Measurements from ENCODE around the gene SMIM26.
"Not testable (repeated sequence)": the region's sequence is repeated elsewhere in the genome, so short reads cannot be mapped to it uniquely, and the experiment has no call there.

SMIM26 gene, protein sequence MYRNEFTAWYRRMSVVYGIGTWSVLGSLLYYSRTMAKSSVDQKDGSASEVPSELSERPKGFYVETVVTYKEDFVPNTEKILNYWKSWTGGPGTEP

DNA sequence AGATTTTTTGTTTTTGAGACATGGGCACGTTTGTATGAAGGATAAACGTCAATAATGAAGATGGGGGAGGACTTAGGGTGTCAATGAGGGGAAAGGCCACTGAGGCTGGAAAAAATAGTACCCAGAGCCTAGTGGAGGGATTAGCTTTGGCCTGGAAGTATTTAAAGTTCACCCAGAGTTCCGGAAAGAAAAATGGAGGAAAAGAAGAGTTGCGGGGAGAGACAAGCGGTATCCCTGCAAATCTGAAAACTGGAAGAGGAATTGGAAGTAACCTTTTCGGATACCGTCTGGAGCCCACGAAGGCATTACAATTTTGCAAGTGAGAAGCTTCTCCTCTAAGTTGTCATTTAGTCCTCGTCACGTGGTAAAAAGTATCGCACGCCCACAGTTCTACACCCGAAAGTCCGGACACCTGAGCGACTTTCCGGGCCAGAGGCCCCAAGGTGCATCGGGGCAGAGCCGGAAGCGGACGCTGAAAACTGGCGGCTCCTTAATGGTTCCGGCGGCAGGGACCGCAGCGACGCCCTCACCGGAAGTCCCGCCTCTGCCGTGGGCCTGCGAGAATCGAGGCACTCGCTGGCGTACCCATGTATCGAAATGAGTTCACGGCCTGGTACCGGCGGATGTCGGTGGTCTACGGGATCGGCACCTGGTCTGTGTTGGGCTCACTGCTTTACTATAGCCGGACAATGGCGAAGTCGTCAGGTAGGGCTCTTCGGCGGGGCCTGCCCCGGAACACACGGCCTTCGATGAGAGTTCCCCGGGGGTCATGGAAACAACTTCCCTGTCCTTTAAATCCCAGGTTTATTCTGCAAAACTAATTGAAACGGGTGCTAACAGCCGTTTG, at the start of gene SMIM26:
TSS of gene SMIM26 (plus strand) at position 541 of the 847 bp plus-strand sequence. CDS start at position 588, 47 bp downstream.
- DNase-seq, result peak; percentile 96

DNA sequence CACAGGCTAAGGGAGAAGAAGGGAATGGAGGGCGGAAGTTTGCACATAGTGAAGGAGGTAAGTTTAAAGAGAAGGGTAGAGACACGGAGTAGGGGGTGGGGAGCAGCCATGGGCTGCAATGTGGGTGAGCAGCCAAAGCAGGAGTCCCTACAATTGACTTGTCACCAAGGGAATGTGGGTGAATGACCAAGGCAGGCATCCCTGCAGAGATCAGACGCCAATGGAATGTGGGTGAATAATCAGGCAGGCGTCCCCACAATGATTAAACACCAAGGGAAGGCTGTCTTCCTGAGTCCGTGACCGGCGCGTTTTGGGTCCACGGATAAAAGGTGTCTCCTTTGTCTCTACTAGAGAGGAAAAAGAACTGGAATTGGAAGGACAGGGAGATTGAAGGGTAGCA, 45.2 kb upstream of the SMIM26 start:
- DNase-seq, result not testable (repeated sequence)

DNA sequence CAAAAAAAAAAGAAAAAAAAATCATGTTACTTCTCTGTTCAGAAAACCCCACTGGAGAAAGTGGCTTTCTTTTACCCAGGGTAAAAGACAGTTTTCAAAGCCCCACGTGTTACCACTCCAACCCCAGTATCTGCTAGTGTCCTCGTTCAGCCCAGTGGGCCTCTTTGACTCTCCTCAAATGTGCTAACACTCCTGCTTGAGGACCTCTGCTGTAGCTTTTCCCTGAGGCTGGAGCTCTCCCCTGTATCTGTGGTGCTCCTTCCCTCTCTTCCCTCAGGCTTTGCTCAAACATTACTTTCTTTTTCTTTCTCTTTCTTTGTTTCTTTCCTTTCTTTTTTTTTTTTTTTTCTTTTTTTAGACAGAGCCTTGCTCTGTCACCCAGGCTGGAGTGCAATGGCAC, 44.2 kb upstream of the SMIM26 start:
- DNase-seq, result no peak

GRCh38 chr20:18524646-18525045, 42.6 kb upstream of the SMIM26 start:
- DNase-seq, result no peak

DNA sequence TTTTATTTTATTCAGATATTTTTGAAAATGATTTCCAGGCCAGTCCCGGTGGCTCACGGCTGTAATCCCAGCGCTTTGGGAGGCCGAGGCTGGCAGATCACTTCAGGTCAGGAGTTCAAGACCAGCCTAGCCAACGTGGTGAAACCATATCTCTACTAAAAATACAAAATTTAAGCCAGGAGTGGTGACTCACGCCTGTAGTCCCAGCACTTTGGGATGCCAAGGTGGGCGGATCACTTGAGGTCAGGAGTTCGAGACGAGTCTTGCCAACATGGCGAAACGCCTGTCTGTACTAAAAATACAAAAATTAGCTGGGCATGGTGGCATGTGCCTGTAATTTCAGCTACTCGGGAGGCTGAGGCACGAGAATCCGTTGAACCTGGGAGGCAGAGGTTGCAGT, 40.5 kb upstream of the SMIM26 start:
- not testable (repeated sequence) for DNase-seq

- no peak for DNase-seq
These were observed 39.9 kb upstream of the SMIM26 start for GRCh38 chr20:18527339-18527738.

DNA sequence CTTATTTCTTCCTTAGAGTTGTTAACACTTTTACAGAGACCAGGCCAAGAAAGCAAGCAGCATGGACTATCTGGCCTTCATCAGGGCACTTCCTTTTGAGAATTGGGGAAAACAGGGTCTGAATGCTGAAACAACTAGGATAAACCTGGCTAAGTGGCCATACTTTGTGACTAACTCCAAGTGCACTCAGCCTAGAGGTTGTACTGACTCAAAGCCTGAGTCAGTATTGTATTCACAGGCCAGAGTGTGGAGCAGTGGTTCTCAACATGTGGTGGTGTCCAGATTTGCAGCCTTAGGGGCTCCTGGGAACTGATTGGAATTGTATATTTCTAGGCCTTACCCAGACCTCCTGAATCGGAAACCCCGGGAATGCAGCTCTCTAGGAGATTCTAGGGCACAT, 39.4 kb upstream of the SMIM26 start:
- DNase-seq, result no peak

GRCh38 chr20:18529041-18529440, 38.2 kb upstream of the SMIM26 start:
- DNase-seq, result no peak

DNA sequence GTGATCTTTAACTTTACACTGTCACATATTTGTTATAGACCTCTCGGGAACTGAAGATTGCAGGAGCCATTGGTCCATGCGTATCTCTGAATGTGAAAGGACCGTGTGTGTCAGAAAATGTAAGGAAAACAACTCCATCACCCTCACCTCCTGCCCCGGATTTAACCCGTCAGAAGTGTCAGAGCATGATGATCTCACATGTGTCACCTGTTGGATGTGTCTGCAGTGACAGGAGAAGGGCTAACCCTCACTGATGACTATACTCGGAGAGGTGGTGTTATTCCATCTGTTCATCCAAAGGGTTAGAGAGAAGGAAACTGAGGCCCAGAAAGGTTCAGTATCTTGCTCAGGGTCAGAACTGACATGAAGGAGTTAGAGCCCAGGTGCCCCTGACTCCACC, 34.6 kb upstream of the SMIM26 start:
- no peak for DNase-seq

- no peak for DNase-seq
These were observed 33.7 kb upstream of the SMIM26 start for GRCh38 chr20:18533491-18533890.

GRCh38 chr20:18533978-18534644, 33.1 kb upstream of the SMIM26 start:
- no peak for DNase-seq

- DNase-seq, result no peak
These were observed 29.6 kb upstream of the SMIM26 start for GRCh38 chr20:18537651-18538050.

DNA sequence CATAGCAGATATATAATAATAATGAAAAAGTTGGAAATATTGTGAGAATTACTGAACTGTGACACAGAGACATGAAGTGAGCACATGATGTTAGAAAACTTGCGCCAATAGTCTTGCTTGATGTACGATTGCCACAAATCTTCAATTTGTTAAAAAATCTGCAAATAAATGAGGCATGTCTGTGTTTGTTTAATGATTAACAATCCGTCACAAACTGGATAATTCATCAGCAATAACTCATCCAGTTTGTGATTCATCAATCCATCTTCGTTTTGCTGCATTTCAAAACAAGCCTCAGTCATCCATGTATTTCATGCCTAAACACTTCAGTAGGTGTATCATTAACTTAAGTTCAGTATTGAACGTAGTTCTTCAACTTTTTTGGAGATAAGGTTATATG, 25.5 kb upstream of the SMIM26 start:
- no peak for DNase-seq

DNA sequence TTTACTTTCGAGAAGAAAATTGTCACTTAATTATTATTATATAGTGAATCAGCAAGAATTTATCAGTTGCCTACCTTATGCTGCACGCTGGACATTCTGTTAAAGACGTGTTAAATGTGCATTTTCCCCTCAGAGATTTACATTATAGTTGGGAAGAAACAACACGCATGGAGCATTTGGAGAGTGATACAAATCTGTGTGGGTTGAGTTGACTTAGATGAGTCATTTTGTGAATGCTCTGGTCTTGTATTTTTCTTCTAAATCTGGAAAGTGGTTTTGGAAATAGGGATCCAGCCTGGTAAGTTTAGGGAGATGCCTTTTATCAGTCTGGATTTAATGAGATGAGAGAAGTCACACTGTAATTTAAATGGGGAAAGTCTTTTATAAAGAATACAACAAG, 24.0 kb upstream of the SMIM26 start:
- DNase-seq, result no peak

GRCh38 chr20:18543932-18544331, 23.3 kb upstream of the SMIM26 start:
- DNase-seq, result no peak

DNA sequence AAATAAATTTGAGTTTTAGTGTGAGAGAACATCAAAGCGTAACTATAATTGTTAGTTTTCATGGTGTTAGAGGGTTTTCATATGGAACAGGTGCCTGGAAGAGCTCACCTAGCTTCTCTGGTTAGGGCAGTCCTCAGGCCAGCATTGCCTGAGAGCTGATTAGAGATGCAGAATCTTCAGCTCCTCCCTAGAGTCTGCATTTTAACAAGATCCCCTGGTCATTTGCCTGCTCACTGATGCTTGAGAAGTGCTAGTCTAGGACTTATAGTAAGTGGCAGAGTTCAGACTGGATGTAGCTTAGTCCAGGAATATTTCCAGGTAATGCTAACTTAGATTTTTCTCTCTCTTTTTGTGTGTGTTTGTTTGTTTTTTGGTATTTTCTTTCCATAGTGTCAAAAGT, 21.7 kb upstream of the SMIM26 start:
- no peak for DNase-seq

DNA sequence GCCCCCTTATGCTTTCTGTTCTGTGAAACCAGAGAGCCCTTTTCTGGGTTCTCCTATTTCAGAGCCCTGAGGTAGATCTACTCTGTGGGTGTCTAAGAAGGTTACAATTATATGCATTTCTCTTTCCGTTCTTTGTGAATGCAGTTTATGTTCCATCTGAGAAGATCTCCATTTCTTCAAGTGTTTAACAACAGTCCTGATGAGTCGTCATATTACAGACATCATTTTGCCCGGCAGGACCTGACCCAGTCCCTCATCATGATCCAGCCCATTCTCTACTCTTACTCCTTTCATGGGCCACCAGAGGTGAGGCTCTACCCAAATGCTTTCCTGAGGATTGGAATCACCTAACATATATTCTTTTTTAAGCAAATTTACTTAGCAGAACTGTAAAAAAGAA, 18.8 kb upstream of the SMIM26 start:
- no peak for DNase-seq

- DNase-seq, result no peak
These were observed 13.5 kb upstream of the SMIM26 start for GRCh38 chr20:18553746-18554145.

GRCh38 chr20:18567739-18568091, 483 bp downstream of the SMIM26 start:
- no peak for DNase-seq

GRCh38 chr20:18571009-18571408, 3.8 kb downstream of the SMIM26 start:
- no peak for DNase-seq

DNA sequence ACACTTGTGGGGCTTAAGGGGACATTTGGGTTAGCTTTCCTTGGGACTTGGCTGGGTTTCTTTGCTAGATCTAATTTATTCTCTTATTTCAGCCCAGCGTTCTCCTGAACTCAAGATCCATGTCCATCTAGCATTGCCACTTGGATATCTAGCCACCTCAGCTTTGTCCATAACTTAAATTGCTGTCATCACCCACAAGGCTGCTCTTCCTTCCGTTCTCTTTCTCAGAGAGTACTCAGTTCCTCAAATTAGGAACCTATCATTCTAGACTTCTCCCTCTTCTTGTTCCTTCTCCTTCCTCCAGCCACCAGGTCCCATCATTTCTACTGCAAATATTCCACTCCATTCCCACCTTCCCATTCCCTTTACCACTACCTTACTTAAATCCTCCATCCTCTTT, 4.3 kb downstream of the SMIM26 start:
- DNase-seq, result no peak

DNA sequence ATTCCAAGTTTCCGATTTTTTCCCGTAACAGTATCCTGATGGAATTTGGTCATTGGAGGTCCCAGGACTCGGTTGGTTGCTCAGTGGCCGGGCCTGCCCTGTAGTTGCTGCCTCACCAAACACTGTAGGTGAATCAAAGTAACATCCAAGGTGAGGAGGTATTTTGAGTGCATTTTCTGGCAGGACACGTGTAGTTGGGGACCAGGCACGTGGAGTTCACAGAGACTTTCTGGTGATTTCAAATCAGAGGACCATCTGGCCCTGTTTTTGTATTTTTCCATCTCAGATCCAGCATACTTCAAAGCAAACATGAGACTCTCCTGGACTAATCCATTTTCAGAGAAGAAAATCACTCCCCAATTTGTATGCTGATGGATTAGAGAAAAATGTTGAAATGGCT, 10.7 kb downstream of the SMIM26 start:
- DNase-seq, result no peak

DNA sequence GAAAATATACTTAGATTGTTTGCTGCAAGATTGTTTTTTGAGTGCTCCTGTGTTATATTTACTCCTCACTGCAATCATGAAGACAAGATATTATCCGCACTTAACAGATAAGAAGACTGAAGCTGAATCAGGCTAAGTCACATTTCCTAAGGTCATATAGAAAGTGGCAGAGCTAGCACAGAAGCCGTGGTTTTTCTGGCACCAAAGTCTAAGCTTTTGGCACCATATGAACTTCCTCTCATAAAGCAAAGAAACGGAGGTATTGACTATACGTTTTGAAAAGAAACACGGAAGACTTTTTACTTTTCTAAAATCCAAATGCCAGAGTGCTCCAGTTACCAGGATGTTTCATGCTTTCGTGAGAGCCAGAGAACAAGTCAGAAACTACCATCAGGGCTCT, 11.3 kb downstream of the SMIM26 start:
- no peak for DNase-seq

- DNase-seq, result no peak
These were observed 12.8 kb downstream of the SMIM26 start for GRCh38 chr20:18580012-18580411.
